ENCODE data around the gene FAT4.

The FAT4 gene

GRCh38 chr4:125316401-125316790, 1.6 kb downstream of the FAT4 start:
- DNase-seq (ENCODE audit: low read depth, low spot score) = no peak

- peak; percentile 62 for DNase-seq (ENCODE audit: low read depth, low spot score)
These were observed 2.2 kb downstream of the FAT4 start for GRCh38 chr4:125316791-125317524.

GRCh38 chr4:125317525-125317877, 2.7 kb downstream of the FAT4 start:
- DNase-seq (ENCODE audit: low read depth, low spot score) = peak; percentile 66

DNA sequence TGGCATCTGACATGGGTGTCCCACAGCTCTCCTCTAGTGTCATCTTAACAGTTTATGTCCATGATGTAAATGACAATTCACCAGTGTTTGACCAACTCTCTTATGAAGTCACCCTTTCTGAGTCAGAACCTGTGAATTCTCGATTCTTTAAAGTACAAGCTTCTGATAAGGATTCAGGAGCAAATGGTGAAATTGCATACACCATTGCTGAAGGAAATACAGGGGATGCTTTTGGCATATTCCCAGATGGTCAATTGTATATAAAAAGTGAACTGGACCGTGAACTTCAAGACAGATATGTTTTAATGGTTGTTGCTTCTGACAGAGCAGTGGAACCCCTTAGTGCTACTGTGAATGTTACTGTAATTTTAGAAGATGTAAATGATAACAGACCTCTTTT, 4.6 kb downstream of the FAT4 start:
- no peak for DNase-seq (ENCODE audit: low read depth, low spot score)

GRCh38 chr4:125321709-125322365, 7.1 kb downstream of the FAT4 start:
- no peak for DNase-seq (ENCODE audit: low read depth, low spot score)

DNA sequence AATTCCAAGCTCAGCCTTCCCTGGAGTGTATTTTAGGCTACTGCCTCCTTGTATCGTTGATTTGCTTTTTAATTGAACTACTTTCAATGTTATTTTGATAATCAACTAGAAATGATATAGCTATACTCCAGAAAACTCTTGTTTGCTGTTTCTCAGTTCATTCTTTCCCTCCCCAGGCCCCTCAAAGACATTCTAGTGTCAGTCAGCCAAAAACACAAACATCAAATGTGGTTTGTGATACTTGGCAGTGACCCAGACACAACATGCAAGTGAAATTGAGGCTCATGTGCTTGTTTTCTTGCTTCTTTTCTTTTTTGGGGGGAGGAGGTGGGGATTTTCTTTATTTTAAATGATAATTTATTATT, 7.6 kb downstream of the FAT4 start:
- DNase-seq (ENCODE audit: low read depth, low spot score) = peak; percentile 88

DNA sequence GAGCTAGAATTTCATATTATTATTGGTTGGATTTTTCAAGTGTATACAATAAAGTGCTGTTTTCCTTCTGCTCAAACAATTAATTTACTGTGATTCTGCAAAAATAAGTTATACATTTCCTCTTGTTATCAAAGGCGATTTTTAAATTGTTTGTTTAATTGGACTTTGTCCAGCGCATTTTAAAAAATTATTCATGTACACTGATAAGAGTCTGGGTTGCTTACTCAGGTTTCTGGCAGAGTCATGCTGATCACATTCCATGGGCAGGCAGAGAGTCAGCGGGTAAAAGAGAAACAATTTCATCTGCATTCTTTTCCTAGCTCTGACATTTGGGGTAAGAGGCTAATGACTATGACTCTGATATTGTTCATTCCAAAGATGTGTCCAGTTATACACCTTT, 8.9 kb downstream of the FAT4 start:
- DNase-seq (ENCODE audit: low read depth, low spot score) = peak; percentile 79

DNA sequence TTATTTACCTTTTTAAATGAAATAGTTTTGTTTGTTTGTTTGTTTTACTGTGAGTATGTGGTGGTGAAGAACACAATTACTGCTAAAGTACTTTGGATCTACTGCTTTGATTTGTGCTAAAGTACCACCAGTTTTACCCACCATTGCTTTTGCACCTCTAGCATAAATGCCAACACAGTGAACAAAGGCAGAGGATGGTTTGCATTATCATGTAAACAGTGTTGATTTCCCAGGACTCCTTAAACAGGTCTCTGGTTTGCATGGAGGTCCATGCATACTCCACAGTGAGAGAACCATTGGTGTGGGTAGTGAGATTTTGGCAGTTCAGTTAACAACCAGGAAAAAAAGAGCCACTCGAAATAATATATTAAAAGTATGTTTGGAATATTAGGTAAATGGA, 11.0 kb downstream of the FAT4 start:
- no peak for DNase-seq (ENCODE audit: low read depth, low spot score)

DNA sequence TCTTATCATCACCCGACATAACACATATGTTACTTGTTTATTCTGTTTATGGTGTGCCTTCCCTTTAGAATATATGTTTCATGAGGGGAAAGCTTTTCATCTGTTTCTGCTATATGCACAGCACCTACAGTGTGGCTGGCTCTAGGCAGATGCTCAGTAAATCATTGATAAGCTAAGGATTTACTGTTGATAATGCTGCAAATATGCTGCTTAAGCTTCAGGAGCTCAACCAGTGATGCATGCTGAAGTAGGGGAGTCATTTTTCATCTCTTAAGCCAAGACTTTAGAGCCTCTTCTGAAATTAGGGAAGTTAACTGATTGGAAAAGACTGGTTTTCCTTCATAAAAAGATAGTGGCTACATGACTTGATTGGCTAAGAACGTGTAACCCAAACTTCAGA, 16.4 kb downstream of the FAT4 start:
- no peak for DNase-seq (ENCODE audit: low read depth, low spot score)

DNA sequence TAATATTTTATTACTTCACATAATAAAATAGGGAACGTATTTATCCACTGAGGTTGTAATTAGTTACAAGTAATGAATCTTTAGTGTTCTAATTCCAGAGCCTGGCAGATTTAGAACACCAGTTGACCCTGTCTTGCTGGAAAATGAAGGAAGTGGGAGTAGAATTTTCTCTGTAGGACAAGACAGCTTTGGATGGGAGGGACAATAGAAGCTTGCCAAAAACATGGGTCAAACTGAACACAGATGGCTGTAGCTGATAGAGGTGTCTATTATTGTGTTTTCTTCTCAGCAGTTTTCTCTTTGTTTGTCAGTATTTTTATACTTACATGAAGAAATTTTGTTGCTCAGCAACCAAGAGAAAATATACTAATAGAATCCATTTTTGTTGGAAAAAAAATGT, 20.2 kb downstream of the FAT4 start:
- DNase-seq (ENCODE audit: low read depth, low spot score) = no peak

DNA sequence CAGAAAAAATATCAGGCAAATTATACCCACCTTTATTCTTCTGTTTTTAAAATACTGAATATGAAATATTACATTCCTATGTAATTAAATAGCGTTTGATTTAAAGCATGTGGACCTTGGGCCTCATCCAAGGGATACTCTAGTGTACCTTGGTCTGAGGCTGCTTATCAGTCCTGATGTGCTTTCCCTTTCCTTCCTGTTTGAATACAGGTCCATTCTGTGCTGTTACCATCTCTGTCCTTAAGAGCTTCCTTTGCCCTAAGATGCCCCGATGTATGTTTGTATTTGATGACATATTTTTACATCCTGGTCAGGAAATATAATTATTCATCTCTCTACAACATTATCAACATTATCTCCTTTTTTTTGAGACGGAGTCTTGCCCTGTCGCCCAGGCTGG, 24.1 kb downstream of the FAT4 start:
- DNase-seq (ENCODE audit: low read depth, low spot score) = no peak

GRCh38 chr4:125344198-125344597, 29.4 kb downstream of the FAT4 start:
- no peak for DNase-seq (ENCODE audit: low read depth, low spot score)

GRCh38 chr4:125346616-125347015, 31.9 kb downstream of the FAT4 start:
- no peak for DNase-seq (ENCODE audit: low read depth, low spot score)

GRCh38 chr4:125350470-125351135, 35.8 kb downstream of the FAT4 start:
- no peak for DNase-seq (ENCODE audit: low read depth, low spot score)

GRCh38 chr4:125352521-125352920, 37.8 kb downstream of the FAT4 start:
- DNase-seq (ENCODE audit: low read depth, low spot score) = no peak

- DNase-seq (ENCODE audit: low read depth, low spot score) = no peak
These were observed 38.4 kb downstream of the FAT4 start for GRCh38 chr4:125353131-125353530.

DNA sequence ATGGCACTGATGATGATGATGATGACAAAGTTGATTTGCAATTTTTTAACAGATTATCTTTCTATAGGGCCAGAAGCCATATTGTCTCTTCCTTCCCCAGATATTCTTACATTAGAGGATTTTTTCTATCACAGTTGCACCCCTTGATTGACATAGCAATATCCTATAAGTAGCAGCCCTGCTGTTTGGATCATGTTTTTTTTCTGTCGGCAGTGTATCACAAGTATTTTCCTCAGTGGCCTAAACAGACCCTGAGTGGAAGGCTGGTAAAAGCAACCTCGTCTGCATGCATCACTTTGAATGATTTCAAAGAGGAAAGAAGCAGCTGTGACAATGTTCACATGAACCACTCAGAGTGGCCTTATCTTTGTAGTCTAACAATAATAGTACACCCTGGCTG, 41.0 kb downstream of the FAT4 start:
- no peak for DNase-seq (ENCODE audit: low read depth, low spot score)

DNA sequence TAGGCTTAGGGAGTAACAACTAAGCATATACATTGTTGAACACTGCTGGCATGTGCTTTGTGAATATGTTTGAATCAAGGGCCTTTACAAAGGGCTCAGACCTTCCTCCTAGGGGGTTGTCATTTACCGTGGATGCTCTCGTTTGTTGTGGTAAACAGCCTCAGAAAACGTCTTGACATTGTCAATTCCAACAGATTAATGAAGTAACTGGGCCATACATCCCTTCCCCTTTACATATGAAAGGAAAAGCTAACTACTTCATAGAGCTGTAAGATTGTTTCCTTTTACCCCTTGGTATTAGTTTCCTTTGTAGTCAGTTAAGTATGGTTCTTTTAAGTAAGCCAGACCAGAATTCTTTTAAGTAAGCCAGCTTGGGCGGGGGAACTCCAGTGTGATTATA, 42.9 kb downstream of the FAT4 start:
- no peak for DNase-seq (ENCODE audit: low read depth, low spot score)

DNA sequence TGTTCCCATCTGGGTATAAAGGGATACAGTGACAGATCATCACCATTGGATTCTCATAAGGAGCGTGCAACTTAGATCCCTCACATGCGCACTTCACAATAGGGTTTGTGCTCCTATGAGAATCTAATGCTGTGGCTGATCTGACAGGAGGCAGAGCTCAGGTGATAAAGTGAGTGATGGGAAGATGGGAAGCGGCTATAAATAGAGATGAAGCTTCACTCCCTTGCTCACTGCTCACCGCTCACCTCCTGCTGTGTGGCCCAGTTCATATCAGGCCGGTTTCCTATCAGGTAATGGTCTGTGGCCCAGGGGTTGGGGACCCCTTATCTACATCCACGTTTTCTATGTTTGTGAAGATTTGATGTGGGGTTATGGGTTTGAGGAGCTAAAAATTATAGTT, 43.7 kb downstream of the FAT4 start:
- DNase-seq (ENCODE audit: low read depth, low spot score) = no peak

DNA sequence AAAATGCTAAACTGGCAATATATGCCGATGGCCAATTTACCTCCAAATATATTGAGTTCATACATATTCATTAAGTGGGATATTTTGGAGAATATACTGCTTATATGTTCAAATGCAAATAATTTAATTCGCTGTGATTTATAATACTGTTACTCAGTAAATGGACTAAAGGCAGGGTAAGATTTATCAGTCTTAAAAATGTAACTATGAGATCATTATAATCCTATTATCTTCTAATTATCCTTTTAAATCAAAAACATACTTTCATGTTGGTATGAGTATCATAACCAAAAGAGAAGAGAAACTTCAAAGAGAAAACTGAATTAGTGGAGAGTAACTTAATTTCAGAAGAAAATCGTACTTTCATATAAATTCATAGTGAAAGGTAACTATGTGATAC, 44.6 kb downstream of the FAT4 start:
- DNase-seq (ENCODE audit: low read depth, low spot score) = no peak

GRCh38 chr4:125359960-125360634, 45.3 kb downstream of the FAT4 start:
- DNase-seq (ENCODE audit: low read depth, low spot score) = no peak

DNA sequence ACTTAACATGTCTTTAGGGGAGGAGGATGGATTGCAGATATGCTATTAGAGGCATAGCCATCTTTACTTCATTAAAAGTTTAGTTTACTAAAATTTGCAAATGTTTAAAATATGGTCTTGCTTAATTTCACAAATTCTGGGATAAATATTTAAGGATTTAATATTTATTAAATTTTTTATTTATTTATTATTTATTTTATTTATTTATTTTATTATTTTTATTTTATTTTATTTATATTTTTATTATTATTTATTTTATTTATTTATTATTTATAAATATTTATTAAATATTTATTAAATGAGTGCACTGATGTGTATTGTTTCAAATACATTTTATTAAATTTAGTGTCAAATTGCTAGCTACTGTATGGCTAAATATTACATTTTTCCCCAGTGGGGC, 46.0 kb downstream of the FAT4 start:
- DNase-seq (ENCODE audit: low read depth, low spot score) = no peak
